Spleen (tissue), 7 donors: ENCODE results near the gene BACE2.

Experiments used
- POLR2A ChIP-seq, 3 donors: fragments of 450-650 bp; IDR thresholded peaks; one replicate each; pipeline ENCODE4 v1.5.1; 2017; ENCODE audit warnings: antibody characterized with exemption in 3 of 3, mild to moderate bottlenecking in 1 of 3
- POLR2AphosphoS5 ChIP-seq, 3 donors: sonication (generic); formaldehyde crosslinking; IDR thresholded peaks; one replicate each; pipeline ENCODE4 v1.5.1; 2017; ENCODE audit warnings: antibody characterized with exemption in 3 of 3
- TF ChIP-seq, protein P1 (sequence below), 11 experiments: fragments of 200-600 bp in 7 of 11; fragments of 450-650 bp in 4 of 11; sonication (generic) in 4 of 11; IDR thresholded peaks in 8 of 11; conservative IDR thresholded peaks in 3 of 11; 1 replicate in 7 of 11; 2 replicates in 4 of 11; pipeline versions ENCODE4 v1.4.0 to v1.8.0; 2016 to 2021; ENCODE audit warnings: antibody characterized with exemption in 11 of 11, inconsistent platforms in 4 of 11, mild to moderate bottlenecking in 1 of 11
- donor health status: DM: no; HTN: no; CAD: no; lungs with moderate emphysema.
- donor health status: DM: no; HTN: no; CAD: no.
- donor health status: DM: no; HTN: no; CAD: no.

DNA sequence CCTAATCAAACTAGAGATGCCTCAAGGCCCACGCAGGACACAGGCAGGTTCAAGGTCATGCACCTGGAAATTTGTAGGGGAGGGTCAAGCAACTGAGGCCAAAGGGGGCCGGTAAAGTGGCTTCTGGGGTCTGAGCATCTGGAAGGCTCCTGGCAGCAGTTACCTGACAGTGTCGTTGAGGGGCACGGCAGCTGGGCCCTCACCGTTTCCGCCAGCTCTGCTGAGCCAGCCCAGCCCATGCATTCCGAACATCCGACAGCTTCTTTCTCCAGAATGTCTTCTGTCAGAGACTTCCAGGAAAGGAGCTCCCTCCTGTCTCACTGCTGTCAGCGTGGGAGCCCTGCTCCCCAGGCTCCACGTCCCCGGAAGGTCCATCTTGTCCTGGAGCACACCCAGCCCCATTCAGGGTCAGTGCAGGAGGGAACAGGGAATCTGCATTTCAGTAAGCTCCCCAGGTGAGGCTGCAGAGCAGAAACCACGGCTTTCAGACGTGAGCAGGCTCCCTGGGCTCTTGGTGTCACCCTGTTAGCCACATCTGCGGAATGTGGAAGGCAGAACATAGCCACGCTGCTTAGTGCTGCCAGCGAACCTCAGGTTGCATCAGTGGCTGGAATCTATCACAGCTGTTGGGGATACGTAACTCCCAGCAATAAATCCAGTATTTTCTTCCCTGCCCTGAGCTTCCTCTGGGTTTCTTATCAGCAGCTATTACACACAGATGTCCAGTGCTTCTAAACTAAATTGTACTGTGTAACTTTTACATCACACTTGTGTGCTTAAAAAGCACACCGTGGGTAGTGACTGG lies 112.4 kb downstream of the BACE2 start:
- TF ChIP-seq, protein P1, sequence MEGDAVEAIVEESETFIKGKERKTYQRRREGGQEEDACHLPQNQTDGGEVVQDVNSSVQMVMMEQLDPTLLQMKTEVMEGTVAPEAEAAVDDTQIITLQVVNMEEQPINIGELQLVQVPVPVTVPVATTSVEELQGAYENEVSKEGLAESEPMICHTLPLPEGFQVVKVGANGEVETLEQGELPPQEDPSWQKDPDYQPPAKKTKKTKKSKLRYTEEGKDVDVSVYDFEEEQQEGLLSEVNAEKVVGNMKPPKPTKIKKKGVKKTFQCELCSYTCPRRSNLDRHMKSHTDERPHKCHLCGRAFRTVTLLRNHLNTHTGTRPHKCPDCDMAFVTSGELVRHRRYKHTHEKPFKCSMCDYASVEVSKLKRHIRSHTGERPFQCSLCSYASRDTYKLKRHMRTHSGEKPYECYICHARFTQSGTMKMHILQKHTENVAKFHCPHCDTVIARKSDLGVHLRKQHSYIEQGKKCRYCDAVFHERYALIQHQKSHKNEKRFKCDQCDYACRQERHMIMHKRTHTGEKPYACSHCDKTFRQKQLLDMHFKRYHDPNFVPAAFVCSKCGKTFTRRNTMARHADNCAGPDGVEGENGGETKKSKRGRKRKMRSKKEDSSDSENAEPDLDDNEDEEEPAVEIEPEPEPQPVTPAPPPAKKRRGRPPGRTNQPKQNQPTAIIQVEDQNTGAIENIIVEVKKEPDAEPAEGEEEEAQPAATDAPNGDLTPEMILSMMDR (IDR thresholded peaks at IDR 0.05 in 8 of 11, conservative IDR thresholded peaks at IDR 0.05 in 3 of 11): no peak
- TF ChIP-seq POLR2A (IDR thresholded peaks at IDR 0.05): no peak
- no peak for TF ChIP-seq POLR2AphosphoS5 (IDR thresholded peaks at IDR 0.05)
